ENCODE results near the gene PJA2. TPM values are rescaled to one million over a fixed set of nuclear protein-coding genes. Genes with fewer than 3 reads are reported as not detected.

PJA2 gene
- total RNA-seq, 1 experiment from 2014 or later = 30.0 TPM

DNA sequence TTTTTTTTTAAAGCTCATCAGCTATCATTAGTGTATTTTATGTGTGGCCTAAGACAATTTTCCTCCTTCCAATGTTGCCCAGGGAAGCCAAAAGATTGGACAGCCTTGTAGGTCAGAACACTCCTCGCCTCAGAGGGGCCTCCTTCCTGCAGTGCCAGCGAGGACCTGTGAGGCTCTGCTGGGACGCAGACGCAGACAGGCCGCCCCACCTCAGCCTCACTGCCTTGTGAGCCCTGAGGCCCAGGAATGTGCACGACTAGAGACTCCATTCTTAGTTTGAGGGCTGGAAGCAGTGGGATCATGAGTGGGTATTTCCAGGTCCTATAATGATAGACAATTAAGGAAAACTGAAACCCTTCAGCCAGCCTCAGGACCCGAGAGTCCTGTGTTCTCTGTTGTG, 85.4 kb downstream of the PJA2 start:
- no peak for DNase-seq (ENCODE audit: low read depth)
- in situ Hi-C loops (cut with HindIII; ENCODE audit: low pct_unique_long_range_greater_than_20kb, low sequenced_read_pairs) = no loop called here

DNA sequence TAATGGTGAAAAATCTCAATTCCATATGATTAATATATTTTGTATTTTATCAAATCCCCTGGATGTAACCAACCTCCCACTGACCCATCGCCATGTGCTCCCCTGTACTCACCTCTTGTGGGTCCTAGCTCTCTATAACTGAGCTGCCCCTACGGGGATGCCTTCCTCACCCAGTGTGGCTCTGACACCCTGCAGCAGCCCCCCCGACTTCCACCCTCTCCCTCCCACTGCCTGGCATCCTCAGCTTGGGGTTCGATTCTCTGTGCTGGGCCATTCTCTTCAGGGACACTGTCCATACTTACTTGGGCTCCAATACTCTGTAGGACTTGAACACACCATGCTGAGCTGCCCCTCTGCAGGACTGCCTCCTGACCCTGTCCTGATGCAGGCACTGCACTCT, 87.1 kb downstream of the PJA2 start:
- in situ Hi-C loops (cut with HindIII; ENCODE audit: low pct_unique_long_range_greater_than_20kb, low sequenced_read_pairs) = no loop called here

DNA sequence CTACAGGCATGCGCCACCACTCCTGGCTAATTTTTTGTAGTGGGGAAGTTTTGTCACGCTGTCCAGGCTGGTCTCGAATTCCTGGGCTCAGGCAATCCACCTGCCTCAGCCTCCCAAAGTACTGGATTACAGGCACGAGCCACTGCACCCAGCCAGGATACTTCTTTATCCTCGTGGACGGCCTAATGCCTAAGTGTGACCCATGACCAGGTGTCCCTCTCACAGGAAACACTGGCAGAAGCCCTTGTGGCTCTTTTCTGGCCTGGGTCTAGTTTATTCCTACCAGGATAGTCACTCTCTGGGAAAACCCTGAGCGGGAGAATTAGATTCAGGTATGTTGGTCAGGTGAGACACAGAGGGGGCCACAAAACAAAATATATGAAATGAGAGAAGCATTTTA, 90.4 kb downstream of the PJA2 start:
- in situ Hi-C loops (cut with HindIII; ENCODE audit: low pct_unique_long_range_greater_than_20kb, low sequenced_read_pairs) = no loop called here

More for the DNA sequence above, 87.1 kb downstream of the PJA2 start:
- no peak for DNase-seq (ENCODE audit: low read depth)

DNA sequence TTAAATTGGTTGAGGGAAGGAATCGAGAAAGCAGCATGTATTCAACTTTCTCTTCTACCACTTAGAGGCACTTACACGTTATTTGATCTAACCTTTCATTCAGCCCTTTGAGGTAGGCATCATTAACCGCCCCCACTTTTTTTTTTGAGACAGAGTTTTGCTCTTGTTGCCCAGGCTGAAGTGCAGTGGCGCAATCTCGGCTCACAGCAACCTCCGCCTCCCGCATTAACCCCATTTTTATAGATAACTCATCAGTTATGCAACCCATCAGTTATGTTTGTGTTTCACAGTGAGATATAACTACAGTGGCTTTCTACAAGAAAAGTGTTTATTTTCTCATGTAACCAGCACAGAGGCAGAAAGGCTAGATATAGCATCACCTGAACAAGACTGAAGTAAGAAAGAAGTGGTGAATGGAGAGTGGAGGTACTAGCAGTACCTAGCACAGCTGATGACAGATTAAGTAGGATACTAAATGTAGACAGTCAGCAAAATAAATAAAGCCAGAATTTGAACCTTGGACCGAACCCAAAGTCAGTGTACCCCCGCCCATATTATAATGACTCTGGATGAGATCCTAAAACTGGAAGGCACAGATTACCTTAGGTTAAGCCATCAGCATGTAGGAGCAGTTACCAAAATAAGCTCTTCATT, 91.2 kb downstream of the PJA2 start:
- no peak for DNase-seq (ENCODE audit: low read depth)
- in situ Hi-C loops (cut with HindIII; ENCODE audit: low pct_unique_long_range_greater_than_20kb, low sequenced_read_pairs) = no loop called here

More for the DNA sequence above, 90.4 kb downstream of the PJA2 start:
- DNase-seq (ENCODE audit: low read depth) = no peak

DNA sequence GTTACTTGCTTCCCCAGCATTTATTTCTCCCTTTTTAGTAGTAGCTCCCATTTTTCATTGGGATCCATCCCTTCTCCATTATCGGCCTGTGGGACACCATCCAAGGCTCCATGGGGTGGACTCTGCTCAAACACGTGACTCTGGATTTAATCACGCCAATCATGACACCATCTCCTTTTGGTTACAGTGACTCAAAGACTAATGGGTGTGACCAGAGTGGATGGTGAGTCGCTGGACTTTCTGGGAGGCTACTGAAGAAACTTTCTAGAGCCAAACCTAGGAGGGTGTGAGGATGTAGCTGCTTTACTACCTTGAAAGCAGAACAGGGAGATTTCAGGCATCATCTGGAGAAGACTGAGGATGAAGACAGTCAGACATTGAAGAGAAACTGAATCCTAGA, 93.1 kb downstream of the PJA2 start:
- in situ Hi-C loops (cut with HindIII; ENCODE audit: low pct_unique_long_range_greater_than_20kb, low sequenced_read_pairs) = no loop called here

DNA sequence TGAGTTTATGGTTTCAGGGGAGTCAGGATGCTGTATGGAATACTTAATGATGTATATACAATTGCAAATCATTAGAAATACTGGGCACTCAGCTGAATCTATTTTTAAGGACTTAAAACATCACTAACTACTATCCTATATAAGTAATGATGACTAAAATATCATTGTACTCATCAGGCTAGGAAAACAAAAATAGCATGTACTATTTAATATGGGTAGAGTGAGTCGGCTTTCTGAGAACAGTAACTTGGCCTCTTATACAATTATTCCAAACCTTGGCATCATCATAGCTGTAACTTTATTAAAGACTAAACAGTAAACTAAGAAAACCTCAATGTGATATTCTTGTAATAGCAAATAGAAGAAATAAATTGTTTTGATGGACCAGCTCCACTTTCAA, 94.5 kb downstream of the PJA2 start:
- in situ Hi-C loops (cut with HindIII; ENCODE audit: low pct_unique_long_range_greater_than_20kb, low sequenced_read_pairs) = no loop called here
- DNase-seq (ENCODE audit: low read depth) = no peak

More for the DNA sequence above, 93.1 kb downstream of the PJA2 start:
- DNase-seq (ENCODE audit: low read depth) = no peak

DNA sequence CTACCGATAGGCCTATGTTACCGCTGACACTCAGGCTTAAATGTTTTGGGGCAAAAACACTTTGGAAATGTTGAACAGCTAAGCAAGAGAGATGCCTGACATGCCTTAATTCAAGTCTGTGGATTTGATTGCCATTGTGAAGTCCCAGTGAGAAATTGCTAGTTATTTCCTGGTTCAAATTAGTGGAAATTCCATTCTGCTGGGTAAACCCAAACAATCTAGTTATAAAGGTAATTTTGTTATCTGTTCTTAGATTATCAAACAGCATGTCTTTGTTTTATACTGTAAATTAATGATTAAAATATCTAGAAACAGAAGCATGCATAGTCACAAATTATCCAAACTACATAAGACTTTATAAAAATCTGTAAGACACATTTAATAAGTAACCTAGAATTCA, 96.6 kb downstream of the PJA2 start:
- in situ Hi-C loops (cut with HindIII; ENCODE audit: low pct_unique_long_range_greater_than_20kb, low sequenced_read_pairs) = no loop called here
- no peak for DNase-seq (ENCODE audit: low read depth)

DNA sequence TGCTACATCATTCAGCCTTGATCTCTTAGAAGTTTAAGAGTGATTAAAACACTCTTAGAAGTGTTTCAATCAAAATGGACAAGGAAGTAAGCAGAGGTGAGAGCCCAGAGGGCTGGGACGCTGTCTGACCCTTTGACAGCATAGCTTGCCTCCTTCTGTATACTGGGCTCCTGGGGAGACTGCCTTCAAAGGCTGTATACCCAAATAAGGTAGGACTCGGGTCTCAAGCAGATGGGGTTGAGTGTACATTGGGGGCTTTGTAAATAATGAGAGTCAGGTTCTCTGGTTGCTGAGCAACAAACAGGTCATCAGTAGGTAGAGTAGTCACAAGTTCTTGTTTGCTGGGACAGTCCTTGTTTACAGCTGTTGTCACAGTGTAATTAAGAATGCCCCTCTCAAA, 97.1 kb downstream of the PJA2 start:
- in situ Hi-C loops (cut with HindIII; ENCODE audit: low pct_unique_long_range_greater_than_20kb, low sequenced_read_pairs) = no loop called here
- no peak for DNase-seq (ENCODE audit: low read depth)

DNA sequence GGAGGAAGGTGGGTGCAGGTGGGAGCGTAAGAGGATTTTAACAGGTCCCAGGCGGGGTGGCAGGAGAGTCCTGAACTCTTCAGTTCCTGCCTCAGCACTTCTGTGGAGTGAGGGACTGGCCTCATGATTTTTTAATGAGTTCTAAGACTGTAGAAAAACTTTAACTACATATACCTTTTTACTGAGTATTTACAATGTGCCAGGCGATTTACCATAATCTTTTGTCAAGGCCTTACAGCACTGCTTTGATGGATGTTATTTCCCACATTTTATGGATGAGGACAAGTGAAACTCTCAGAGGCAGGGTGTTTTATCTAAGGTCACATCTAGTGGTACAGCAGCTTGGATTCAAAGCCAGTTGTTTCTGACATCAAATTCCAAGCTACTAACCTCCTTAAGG, 99.5 kb downstream of the PJA2 start:
- DNase-seq (ENCODE audit: low read depth) = no peak
- in situ Hi-C loops (cut with HindIII; ENCODE audit: low pct_unique_long_range_greater_than_20kb, low sequenced_read_pairs) = no loop called here

DNA sequence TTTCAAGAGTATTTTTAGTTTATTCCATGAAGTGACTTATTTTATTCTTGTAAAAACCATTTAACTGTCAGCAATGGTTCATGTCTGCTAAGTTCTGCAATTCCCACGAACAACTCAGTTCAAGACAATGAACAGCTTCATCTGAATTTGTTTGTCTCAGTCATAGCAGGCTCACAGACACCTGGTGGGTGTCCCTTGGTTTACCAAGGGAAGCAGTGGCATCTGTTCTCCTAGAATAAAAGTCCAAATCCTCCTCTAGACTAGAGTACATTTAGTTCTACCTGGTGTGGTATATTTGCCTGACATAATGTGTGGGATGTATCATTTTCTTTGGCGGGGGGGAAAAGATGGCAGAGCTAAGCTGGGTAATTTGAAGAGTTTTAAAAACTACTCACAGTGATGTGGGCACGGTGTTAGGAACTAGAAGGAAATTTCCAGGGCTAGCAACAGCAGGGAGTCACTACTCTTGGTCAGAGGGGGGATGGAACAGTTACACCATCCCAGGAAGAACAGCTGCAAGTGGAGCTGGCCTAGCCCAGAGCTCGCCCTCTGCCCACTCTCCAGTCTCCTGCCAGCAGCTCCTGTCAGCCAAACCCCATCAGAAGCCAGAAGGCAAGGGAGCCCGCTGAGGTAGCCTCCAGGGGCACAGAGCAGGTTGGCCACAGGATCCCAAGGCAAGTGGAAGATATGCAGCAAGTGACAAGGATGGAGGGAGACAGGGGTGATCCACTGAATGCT, 100.3 kb downstream of the PJA2 start:
- no peak for DNase-seq (ENCODE audit: low read depth)
- in situ Hi-C loops (cut with HindIII; ENCODE audit: low pct_unique_long_range_greater_than_20kb, low sequenced_read_pairs) = no loop called here

DNA sequence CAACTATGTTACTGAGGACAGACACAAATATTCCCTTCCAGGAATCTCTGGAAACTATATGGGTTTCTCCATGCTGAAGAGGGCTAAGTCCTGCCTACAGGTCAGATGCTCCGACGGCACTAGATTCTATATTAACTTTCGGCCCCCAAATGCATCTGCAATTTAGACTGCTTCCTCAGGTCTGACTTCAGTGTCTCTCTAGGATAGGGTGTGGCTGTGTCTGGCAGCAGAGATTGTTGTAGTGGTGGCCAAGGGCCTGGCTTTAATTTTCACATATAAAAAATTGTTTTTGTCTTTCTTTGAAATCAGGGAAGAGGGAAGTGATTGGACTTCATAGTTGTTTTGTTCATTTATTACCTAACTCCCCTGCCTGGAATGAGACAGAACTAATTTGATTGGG, 101.8 kb downstream of the PJA2 start:
- in situ Hi-C loops (cut with HindIII; ENCODE audit: low pct_unique_long_range_greater_than_20kb, low sequenced_read_pairs) = no loop called here
- no peak for DNase-seq (ENCODE audit: low read depth)

DNA sequence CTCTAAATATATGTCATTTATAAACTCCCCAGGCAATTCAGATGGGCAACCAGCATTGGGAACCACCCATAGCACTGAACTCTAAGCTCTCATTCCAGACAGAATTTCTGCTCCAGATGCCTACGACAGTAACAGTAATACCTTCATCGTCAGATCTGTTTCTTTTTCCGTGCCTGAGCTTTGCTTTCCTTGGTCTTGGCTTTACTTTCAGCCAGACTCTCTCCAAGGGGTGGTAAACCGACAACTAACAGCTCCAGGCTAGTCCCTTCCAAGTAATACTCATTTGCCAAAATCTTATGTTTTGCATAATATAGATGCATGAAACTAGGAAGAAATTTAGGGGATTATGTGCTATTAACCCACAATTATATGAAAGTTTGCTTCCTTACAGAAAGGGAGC, 102.3 kb downstream of the PJA2 start:
- in situ Hi-C loops (cut with HindIII; ENCODE audit: low pct_unique_long_range_greater_than_20kb, low sequenced_read_pairs) = no loop called here
- DNase-seq (ENCODE audit: low read depth) = no peak

DNA sequence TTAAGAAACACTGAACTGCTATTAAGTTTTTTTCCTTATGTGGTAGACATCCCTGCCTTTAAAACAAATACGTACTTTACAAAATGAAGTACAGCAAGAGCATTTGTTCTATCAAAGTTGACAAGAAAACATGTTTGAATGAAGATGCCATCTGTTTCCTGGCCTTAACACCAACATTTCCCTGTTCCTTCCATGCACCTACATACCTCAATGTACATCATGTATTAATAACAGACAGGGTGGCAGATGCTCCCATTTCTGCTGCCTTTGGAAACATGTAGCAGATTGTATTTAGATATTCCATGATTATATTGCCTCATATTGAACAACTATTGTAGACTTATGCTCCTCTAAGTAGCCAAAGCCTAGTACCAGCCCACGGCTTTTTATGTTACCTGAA, 104.4 kb downstream of the PJA2 start:
- DNase-seq (ENCODE audit: low read depth) = no peak
- in situ Hi-C loops (cut with HindIII; ENCODE audit: low pct_unique_long_range_greater_than_20kb, low sequenced_read_pairs) = no loop called here

DNA sequence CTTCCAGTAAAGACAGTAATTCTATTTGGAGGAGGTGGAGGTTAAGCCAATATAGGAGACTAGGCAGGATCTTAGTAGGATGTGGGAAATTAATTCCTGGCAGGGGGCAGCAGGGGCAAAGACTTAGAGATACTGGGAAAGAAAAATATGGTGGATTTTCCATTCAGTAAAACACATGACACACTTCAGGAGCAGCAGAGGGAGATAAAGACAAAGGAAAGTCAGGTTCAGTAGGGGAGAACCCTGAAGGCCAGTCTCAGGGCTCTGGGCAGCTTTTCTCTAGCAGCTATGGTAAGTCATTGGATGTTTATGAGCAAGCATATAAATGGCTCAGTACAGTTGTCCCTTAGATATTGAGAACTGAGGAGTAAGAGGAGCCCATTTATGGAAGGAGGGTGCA, 105.5 kb downstream of the PJA2 start:
- in situ Hi-C loops (cut with HindIII; ENCODE audit: low pct_unique_long_range_greater_than_20kb, low sequenced_read_pairs) = no loop called here
- DNase-seq (ENCODE audit: low read depth) = no peak

DNA sequence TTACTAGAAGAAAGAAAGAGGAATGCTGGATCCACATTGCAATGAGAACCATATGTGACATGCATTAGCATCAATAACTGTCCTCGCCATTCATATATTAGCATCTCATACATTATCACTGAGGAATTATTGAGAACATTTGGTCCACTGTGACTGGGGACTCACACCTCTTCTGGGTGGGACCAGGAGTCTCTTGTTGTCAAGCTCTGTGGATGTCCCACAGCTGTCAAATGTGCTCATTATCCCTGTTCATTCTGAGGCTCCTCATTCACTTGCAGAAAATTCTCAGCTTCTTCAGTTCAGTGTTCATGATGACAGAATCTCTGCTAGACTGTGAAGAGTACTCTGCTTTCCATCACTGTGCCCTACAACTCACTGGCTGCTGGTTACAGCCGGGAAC, 109.4 kb downstream of the PJA2 start:
- no peak for DNase-seq (ENCODE audit: low read depth)
- in situ Hi-C loops (cut with HindIII; ENCODE audit: low pct_unique_long_range_greater_than_20kb, low sequenced_read_pairs) = no loop called here

DNA sequence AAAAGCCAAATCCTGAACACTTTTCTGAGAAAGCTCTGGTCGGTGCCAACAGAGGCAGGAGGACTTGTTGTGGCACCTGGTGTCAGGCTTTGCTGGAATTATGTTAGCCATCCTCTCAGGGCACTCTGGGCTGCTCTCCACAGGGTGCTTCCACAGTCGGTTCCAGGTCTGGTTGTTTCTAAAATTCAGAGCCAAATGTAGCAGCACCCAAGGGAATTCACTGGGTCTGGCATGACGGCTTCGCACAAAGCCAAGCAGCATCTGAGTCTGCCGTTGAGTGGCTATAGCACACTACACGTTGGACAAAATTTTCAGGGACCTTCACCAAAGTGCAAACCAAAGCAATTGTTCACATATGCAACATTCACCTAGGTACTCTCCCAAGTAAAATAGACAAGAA, 110.2 kb downstream of the PJA2 start:
- in situ Hi-C loops (cut with HindIII; ENCODE audit: low pct_unique_long_range_greater_than_20kb, low sequenced_read_pairs) = no loop called here

DNA sequence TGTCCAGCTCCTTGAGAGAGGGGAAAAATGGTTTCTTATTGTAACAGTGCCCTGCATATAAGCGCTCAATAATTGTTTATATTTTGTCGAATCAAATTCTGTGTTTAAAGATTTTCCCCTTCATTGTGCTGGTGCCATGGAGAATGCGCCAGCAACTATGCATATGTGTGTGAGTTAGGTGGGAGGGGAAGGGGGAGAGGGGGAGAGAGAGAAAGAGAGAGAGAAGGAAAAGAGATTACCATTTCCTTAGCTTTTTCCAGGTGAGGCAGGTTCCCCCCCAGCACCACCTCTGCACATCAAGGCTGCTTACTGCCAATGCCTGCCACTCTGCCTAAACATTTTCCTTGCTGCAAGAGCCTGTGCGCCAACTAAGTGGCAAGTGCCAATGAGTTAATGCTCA, 111.0 kb downstream of the PJA2 start:
- in situ Hi-C loops (cut with HindIII; ENCODE audit: low pct_unique_long_range_greater_than_20kb, low sequenced_read_pairs) = no loop called here

More for the DNA sequence above, 110.2 kb downstream of the PJA2 start:
- DNase-seq (ENCODE audit: low read depth) = no peak

DNA sequence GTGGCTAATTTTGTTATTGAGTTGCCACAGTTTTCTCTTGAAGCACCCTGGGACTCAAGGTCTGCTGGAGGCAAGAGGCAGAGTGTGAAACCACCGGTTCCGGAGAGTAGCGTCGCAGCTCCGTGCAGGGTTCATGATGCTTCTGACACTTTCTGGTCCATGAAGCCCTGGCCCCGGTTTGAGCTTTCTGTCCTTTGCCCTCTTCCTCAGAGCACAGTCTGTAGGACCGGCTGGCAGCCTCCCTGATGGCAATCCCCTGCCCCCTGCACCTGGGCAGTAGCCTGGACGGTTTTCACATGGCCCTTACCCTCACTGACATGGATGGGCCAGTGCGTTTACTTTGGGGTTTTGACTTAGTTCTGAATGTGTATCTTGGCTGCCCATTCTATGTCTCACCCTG, 111.9 kb downstream of the PJA2 start:
- in situ Hi-C loops (cut with HindIII; ENCODE audit: low pct_unique_long_range_greater_than_20kb, low sequenced_read_pairs) = no loop called here
- DNase-seq (ENCODE audit: low read depth) = no peak

More for the DNA sequence above, 111.0 kb downstream of the PJA2 start:
- no peak for DNase-seq (ENCODE audit: low read depth)

DNA sequence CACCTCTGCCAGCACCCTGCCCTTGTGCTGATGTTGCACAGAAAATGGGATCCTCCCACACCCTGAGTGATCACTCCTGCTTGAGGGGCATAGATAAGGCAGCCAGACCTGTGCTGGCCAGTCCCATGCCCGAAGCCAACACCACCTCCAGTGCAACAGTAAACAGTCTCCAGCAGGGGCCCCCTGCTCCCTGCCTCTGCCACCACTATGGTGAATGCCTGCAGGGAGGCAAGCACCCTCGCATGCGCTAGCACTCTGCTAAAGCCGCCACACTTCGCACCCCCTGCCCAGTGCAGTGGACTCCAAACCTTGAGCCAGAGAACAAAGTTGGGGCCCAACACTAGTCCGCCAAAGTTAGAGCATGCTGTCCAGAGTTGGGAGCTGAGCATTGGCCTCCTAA, 118.7 kb downstream of the PJA2 start:
- DNase-seq (ENCODE audit: low read depth) = no peak
- in situ Hi-C loops (cut with HindIII; ENCODE audit: low pct_unique_long_range_greater_than_20kb, low sequenced_read_pairs) = no loop called here

DNA sequence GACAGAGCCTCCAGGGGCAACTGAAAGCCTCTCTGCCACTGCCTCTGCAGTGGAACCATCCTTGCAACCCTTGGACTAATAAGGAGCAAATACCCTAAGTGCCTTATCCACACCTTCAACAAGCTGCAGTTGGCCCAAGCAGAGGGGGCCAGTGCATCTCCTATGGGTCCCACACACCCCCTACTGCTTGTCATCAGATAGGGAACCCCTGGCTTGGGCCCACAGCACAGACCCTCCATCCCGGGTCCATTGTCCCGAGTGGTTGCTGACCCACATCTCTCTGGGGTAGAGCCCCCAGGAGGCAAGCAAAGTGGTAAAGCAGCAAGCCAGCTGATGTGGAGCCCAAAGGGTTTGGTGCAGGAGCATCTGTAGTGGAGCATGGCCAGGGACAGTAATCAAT, 119.5 kb downstream of the PJA2 start:
- in situ Hi-C loops (cut with HindIII; ENCODE audit: low pct_unique_long_range_greater_than_20kb, low sequenced_read_pairs) = no loop called here
- no peak for DNase-seq (ENCODE audit: low read depth)

Measured in Caki2 (cell line).